Peyer's patch (tissue), 4 donors: ENCODE results near the gene ZNF197. TPM values are rescaled to one million over a fixed set of nuclear protein-coding genes. Genes with fewer than 3 reads are reported as not detected.

Source experiments
- DNase-seq, 3 donors: peaks; one replicate each; pipeline ENCODE4 v3.0.0-alpha.2; 2017 to 2019
- H3K27ac ChIP-seq, 4 donors: fragments of 200-600 bp; sonication (generic); one replicate each; pipeline ENCODE4 v1.5.1; 2016 to 2019
- H3K27me3 ChIP-seq, 2 donors: fragments of 200-600 bp; sonication (generic); one replicate each; pipeline ENCODE4 v1.5.1; 2019
- H3K36me3 ChIP-seq, 3 donors: fragments of 200-600 bp; sonication (generic); one replicate each; pipeline ENCODE4 v1.5.1; 2016 to 2019
- H3K4me1 ChIP-seq, 4 donors: fragments of 200-600 bp; sonication (generic); one replicate each; pipeline ENCODE4 v1.5.1; 2016 to 2019
- H3K4me3 ChIP-seq, 4 donors: fragments of 200-600 bp; sonication (generic); 1 replicate in 3 of 4; 2 replicates in 1 of 4; pipeline ENCODE4 v1.5.1; 2016 to 2019; ENCODE audit warnings: mild to moderate bottlenecking in 1 of 4
- H3K9me3 ChIP-seq, 4 donors: fragments of 200-600 bp; sonication (generic); one replicate each; pipeline ENCODE4 v1.5.1; 2016 to 2019; ENCODE audit warnings: mild to moderate bottlenecking in 1 of 4
- CTCF ChIP-seq, 6 experiments: fragments of 450-650 bp in 4 of 6; fragments of 200-600 bp in 2 of 6; sonication (generic) in 1 of 6; IDR thresholded peaks; one replicate each; pipeline ENCODE4 v1.5.1; 2017 to 2019; ENCODE audit warnings: antibody characterized with exemption in 6 of 6, mild to moderate bottlenecking in 3 of 6, moderate library complexity in 1 of 6
- POLR2A ChIP-seq, 2 donors: fragments of 450-650 bp; IDR thresholded peaks; one replicate each; pipeline ENCODE4 v1.5.1; 2017; ENCODE audit warnings: antibody characterized with exemption in 2 of 2, mild to moderate bottlenecking in 2 of 2, moderate library complexity in 2 of 2
- total RNA-seq, 4 donors: library from RNA; depleted of rRNA; stranded (reverse); fragments of >200 nt; gene quantifications; one replicate each; pipeline ENCODE4 v1.1.0, GENCODE V29; 2016

Gene ZNF197
- total RNA-seq, 4 donors from 2014 or later: 10.5 to 19.1 (median 14.7) TPM

GRCh38 chr3:44680921-44681455 is 56.2 kb downstream of the ZNF197 start:
- no peak for DNase-seq
- TF ChIP-seq POLR2A (IDR thresholded peaks at IDR 0.05) (no peak), CTCF (IDR thresholded peaks at IDR 0.05) (no peak)
- no peaks in the 10 kb centered on the region for H3K36me3 ChIP-seq
- no peaks in the 10 kb centered on the region for H3K27me3 ChIP-seq
- no peak overlapping the region for H3K4me3 ChIP-seq
- H3K27ac ChIP-seq: no peak overlapping the region
- peaks cover 0 to 6% (median 0%) of the 10 kb centered on the region in 4 donors for H3K9me3 ChIP-seq
- peaks cover 0 to 5% (median 0%) of the 10 kb centered on the region in 4 donors for H3K4me1 ChIP-seq

GRCh38 chr3:44682182-44682896 is 57.5 kb downstream of the ZNF197 start:
- Histone ChIP-seq H3K9me3 (peaks cover 0 to 6% (median 0%) of the 10 kb centered on the region in 4 donors), H3K4me1 (peaks cover 0 to 5% (median 0%) of the 10 kb centered on the region in 4 donors), H3K36me3 (no peaks in the 10 kb centered on the region), H3K27ac (no peak overlapping the region), H3K27me3 (no peaks in the 10 kb centered on the region), H3K4me3 (no peak overlapping the region)
- DNase-seq: no peak
- no peak for TF ChIP-seq POLR2A (IDR thresholded peaks at IDR 0.05)
- no peak for TF ChIP-seq CTCF (IDR thresholded peaks at IDR 0.05)

- no peak for TF ChIP-seq POLR2A (IDR thresholded peaks at IDR 0.05)
- no peak for TF ChIP-seq CTCF (IDR thresholded peaks at IDR 0.05)
- no peaks in the 10 kb centered on the region for H3K36me3 ChIP-seq
- peaks cover 0 to 3% (median 0%) of the 10 kb centered on the region in 4 donors for H3K9me3 ChIP-seq
- H3K4me1 ChIP-seq: peaks cover 0 to 5% (median 0%) of the 10 kb centered on the region in 4 donors
- peak overlapping the region; percentile 58 to 76 (median 65) for H3K4me3 ChIP-seq
- H3K27ac ChIP-seq: peak overlapping the region in 1 of 4 donors; percentile 55
- no peaks in the 10 kb centered on the region for H3K27me3 ChIP-seq
- DNase-seq: peak; percentile 74 to 84 (median 74)
Measured at GRCh38 chr3:44685128-44685800, 60.4 kb downstream of the ZNF197 start.

DNA sequence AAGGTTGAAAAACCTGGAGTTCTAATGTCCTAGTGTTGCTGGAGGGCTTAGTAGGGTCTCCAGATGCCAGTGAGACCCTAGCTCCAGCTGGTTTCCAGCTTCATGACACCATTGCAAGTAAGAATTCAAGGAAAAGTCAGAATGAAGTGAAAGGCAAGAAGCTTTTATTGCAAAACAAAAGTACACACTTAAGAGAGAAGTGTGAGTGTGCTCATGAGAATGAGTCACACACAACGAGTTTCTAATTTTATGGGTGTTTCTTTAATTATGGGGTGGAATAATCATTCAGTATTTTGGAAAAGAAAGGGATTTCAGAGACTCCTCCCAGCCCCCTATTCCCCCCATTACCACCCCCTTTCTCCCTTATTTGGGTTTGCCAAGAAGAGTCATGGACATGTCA is 63.1 kb downstream of the ZNF197 start:
- no peak for TF ChIP-seq CTCF (IDR thresholded peaks at IDR 0.05)
- TF ChIP-seq POLR2A (IDR thresholded peaks at IDR 0.05): no peak
- Histone ChIP-seq H3K4me1 (peaks cover 0 to 5% (median 0%) of the 10 kb centered on the region in 4 donors), H3K36me3 (no peaks in the 10 kb centered on the region), H3K27ac (no peak overlapping the region), H3K4me3 (no peak overlapping the region), H3K27me3 (no peaks in the 10 kb centered on the region), H3K9me3 (no peaks in the 10 kb centered on the region)
- DNase-seq: no peak

Other genes starting within 250 kb of the ZNF197 start
- 10 to 100 TPM in 2 of 4 donors, 1 to 10 TPM in 2; 5.4 to 17.3 (median 10.5) TPM for gene ZNF445, start 147.4 kb upstream of the ZNF197 start, total RNA-seq
- 1 to 10 TPM; 3.2 to 5.8 (median 4.1) TPM for gene ZKSCAN7, start 69.8 kb upstream of the ZNF197 start, total RNA-seq
- gene ZNF660, start 40.1 kb upstream of the ZNF197 start, total RNA-seq: 1 to 10 TPM in 2 of 4 donors, under 1 TPM in 2; 0.54 to 1.2 (median 0.98) TPM
- 10 to 100 TPM in 2 of 4 donors, 1 to 10 TPM in 2; 7.2 to 21.5 (median 10.3) TPM for gene ZNF35, start 23.7 kb downstream of the ZNF197 start, total RNA-seq
- 1 to 10 TPM; 2.3 to 5.0 (median 3.5) TPM for gene ZNF502, start 87.6 kb downstream of the ZNF197 start, total RNA-seq
- gene ZNF501, start 104.6 kb downstream of the ZNF197 start, total RNA-seq: 1 to 10 TPM; 1.0 to 9.9 (median 4.1) TPM
- gene KIAA1143, start 136.6 kb downstream of the ZNF197 start, total RNA-seq: 10 to 100 TPM in 2 of 4 donors, 1 to 10 TPM in 2; 8.9 to 21.5 (median 10.9) TPM
- 10 to 100 TPM in 1 of 4 donors, 1 to 10 TPM in 2, under 1 TPM in 1; 0.85 to 32.2 (median 2.6) TPM for gene KIF15, start 136.8 kb downstream of the ZNF197 start, total RNA-seq
- 10 to 100 TPM in 2 of 4 donors, 1 to 10 TPM in 2; 8.9 to 12.6 (median 10.6) TPM for gene TMEM42, start 236.9 kb downstream of the ZNF197 start, total RNA-seq
- gene TGM4, start 249.6 kb downstream of the ZNF197 start, total RNA-seq: not detected